SH-SY5Y (cell line): ENCODE data around the gene LHX8.

Source experiments
- GATA2 ChIP-seq: IDR thresholded peaks from 2 replicates; pipeline ENCODE4 v1.6.1; 2011; ENCODE audit warnings: mild to moderate bottlenecking, low read depth, low read length
- GATA3 ChIP-seq: IDR thresholded peaks from 2 replicates; pipeline ENCODE4 v1.6.1; 2011; ENCODE audit warnings: low read depth, mild to moderate bottlenecking, low read length, moderate library complexity

- TF ChIP-seq GATA2 = no peak
- no peak for TF ChIP-seq GATA3
These were observed 2.1 kb downstream of the LHX8 start for GRCh38 chr1:75136195-75136815.
